DLD1 (cell line): Measurements from ENCODE around the gene TRIP12.
"Not testable (repeated sequence)": the region's sequence is repeated elsewhere in the genome, so short reads cannot be mapped to it uniquely, and the experiment has no call there.

Source experiments
- in situ Hi-C: cut with HindIII; loops from 2 replicates; pipeline ENCODE4 v1.10.0; 2017; ENCODE audit warnings: low sequenced_read_pairs

The TRIP12 gene

DNA sequence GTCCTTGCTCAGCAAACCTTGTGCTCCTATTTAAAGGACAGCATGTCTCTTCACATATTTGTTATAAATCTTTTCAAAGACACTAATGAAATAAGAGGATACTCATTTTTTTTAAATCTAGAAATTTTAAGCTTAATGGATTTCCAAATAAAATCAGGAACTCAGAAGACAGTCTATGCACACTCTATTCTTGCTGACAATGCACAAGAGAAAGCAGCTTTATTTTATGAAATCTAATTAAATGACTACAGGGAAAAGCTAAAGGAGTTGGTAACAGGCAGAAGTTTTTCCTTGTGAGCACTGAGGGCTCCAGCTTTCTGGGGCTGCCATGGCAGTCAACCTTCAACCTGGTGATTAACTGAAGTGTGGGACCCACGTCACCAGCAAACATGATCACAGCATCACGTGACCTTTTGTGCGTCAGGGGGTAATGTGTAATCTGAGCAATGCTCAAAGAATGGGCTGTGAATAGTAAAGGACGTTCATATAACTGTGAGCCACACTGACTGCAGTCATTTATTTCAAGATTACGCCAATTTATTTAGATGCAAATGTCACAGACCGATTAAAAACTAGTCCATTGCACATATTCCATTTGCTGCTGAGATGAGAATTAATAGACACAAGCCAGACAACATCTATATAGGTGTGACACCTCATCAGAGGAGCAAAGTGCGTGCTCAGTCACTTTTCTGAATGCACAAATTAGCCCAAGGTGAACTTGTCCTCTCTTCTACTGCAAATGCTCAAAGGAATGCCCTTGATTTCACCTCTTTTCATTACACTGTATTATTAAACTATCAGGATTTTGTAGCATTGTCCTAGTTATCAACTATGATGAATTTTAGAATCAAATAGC, 195.9 kb downstream of the TRIP12 start:
- in situ Hi-C loops, result no loop called here

DNA sequence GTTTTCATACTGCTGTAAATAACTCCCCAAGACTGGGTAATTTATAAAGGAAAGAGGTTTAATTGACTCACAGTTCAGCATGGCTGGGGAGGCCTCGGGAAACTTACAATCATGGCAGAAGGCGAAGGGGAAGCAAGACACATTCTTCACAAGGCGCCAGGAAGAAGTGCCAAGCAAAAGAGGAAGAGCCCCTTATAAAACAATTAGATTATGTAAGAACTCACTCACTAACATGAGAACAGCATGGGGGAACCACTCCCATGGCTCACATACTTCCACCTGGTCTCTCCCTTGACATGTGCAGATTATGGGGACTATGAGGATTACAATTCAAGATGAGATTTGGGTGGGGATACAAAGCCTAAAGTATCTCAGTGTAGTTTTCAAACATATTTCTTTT, 198.6 kb downstream of the TRIP12 start:
- in situ Hi-C loops, result not testable (repeated sequence)

DNA sequence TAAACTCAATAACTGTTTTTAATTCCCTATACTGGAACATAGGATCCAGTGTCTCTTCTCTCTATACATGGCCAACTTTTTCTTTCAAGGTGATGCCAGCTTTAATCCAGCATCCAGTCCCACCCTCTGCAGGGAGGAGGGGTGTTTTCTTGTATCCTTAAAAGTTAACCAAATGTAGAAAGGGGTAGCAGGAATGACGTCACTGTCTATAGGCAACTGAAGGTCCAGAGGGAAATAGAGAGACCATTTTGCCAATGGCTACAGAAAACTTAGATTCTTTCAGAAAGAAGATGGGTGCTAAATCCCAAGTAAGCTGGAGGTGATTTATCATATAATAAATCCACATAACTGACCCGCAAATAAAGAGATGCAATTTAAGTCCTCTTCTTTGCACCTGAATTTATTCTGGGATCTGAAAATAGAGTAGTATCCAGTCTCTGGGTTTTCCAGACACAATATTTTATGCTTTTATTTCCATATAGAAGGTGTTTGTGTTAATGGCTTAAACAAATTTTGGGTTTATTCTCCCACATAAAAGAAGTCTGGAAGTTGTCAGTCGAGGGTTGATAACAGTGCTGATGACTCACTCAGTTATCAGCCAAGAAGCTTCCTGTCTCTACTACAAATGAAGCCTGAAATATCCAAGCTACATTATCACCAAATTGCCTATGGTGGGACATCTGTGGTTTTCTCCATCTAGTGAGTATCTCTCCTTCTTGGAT, 201.7 kb downstream of the TRIP12 start:
- in situ Hi-C loops, result no loop called here

DNA sequence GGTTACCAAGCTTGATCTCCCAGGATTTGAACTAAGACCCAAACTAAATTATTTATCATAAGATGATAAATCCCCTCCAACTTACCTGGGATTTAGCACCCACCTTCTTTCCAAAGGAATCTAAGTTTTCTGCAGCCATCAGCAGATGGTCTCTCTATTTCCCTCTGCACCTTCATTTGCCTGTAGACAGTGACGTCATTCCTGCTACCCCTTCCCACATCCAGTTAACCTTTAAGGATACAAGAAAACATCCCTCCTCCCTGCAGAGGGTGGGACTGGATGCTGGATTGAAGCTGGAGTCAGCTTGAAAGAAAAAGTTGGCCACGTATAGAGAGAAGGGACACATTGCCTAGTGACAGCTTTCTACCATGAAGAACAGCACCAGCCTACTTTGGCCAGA, 203.8 kb downstream of the TRIP12 start:
- in situ Hi-C loops, result no loop called here

DNA sequence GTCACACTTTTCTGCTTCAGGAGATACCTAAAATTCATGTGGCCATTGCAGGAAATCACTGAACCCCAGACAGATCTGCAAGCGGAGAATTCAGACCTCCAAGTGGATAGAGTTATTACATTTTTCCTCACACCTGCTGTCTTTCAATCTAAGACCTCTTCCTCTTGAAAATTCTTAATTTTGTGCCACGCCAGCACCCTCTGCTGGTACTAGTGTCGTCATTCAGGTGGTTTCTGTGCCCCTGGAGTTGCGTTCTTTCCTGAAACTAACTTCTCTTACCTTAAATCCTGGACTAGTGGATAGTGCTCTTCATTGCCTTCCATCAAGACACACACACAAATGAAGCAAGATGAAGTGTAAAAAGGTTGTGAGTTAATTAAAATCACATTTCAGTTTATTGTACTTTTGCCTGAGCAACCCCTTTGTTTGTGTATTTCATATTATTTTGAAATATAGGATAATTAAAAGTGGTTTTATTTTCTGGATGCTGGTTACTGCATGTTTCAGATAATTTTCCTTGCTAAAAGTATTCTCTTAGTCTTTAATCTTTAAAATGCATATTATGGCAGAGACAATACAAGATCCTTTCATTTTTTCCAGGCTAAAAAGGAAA, 205.8 kb downstream of the TRIP12 start:
- in situ Hi-C loops, result no loop called here

DNA sequence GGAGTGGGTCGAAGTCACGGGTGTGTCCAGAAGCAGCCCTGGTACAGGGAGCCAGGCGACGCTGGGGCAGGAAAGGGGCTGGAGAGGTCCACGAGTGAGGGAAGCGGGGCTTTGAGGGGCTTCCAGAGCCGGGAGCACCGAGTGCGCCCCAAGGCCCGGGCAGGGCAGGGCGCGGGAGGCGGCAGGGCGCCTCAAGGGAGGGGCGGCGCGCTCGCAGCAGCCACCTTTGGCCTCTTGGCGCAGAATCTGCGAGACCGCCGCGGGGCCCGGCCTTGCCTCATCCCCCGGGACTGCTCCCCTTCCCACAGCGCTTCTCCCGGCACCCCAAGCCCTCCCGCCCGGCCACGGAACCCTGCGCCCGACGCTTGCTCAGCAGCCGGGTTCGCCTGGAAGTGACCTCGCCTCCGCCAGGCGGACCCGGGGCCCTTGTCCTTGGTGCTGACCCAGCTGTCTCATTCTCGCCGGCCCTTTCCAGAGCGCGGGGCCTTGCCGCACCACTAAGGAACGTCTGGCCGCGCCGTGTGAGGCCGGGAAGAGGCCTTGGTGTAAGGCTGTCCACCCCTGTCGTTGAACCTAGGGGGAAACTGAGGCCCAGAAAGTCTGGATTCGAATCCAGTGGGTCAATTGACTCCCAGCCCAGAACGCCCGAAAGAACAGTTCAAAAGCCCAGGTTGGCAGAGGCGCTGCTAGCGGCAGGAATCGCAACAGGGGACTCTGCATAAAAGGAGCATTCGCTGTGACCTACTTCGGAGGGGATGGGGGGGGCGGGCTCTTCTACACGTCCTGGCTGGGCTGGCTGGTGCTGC, 206.9 kb downstream of the TRIP12 start:
- in situ Hi-C loops, result no loop called here

DNA sequence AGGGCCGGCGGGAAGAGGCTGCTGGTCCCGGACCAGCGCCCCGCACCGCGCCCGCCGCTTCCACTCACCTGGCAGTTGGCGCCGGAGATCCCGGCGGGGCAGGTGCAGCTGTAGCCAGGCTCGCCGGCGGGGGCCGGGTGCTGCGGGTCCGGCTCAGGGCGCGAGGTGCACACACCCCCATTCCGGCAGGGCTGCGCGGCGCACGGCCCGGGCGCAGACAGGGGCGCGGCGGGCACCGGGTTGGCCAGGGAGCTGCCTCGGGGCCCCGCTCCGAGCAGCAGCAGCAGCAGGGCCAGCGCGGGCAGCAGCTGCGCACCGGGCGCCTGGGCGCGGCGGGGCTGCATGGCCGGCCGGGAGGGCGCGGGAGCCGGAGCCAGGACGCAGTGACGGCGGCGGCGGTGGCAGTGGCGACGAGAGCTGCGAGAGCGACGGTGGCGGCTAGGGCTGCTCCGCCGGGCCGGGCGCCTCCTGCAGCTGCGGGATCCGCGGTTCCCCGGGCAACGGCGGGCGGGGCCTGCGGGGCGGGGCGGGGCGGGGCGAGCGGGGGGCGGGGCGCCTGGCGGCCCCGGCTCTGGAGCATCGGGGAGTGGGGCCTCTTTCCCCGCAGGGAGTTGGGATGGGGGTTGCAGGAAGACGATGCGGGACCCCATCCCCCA, 207.6 kb downstream of the TRIP12 start, which contains the start of gene DNER:
Gene DNER, minus strand, starts transcription at position 476 of the 656 bp plus-strand sequence. Its CDS starts 132 bp downstream, at position 344.
- in situ Hi-C loops, result no loop called here
